IMR-90 (cell line): ENCODE measurements around the gene NBPF15.
"Not testable (repeated sequence)": the region's sequence is repeated elsewhere in the genome, so short reads cannot be mapped to it uniquely, and the experiment has no call there.

ENCODE experiments used
- BHLHE40 ChIP-seq: fragments of 150-350 bp; IDR thresholded peaks from 2 replicates; pipeline ENCODE4 v1.6.1; 2016; ENCODE audit warnings: mild to moderate bottlenecking, low read depth, low read length
- CHD1 ChIP-seq: IDR thresholded peaks from 2 replicates; pipeline ENCODE4 v1.6.1; 2012; ENCODE audit warnings: low read depth, low read length, improper control_type of control experiment
- ELK1 ChIP-seq: fragments of 150-350 bp; IDR thresholded peaks from 2 replicates; pipeline ENCODE4 v1.6.1; 2016; ENCODE audit warnings: low read depth, mild to moderate bottlenecking, low read length, moderate library complexity, borderline replicate concordance
- FOS ChIP-seq: fragments of 150-350 bp; IDR thresholded peaks from 2 replicates; pipeline ENCODE4 v1.6.1; 2016; ENCODE audit warnings: low read depth, low read length
- MAFK ChIP-seq: IDR thresholded peaks from 2 replicates; pipeline ENCODE4 v1.6.1; 2012; ENCODE audit warnings: low read depth, low read length, improper control_type of control experiment
- MAZ ChIP-seq: IDR thresholded peaks from 2 replicates; pipeline ENCODE4 v1.6.1; 2012; ENCODE audit warnings: low read depth, mild to moderate bottlenecking, low read length, improper control_type of control experiment, moderate library complexity, borderline replicate concordance
- POLR2A ChIP-seq: IDR thresholded peaks from 2 replicates; pipeline ENCODE4 v1.6.1; 2012; ENCODE audit warnings: mild to moderate bottlenecking, low read depth, low read length
- RAD21 ChIP-seq: IDR thresholded peaks from 2 replicates; pipeline ENCODE4 v1.6.1; 2012; ENCODE audit warnings: low read length, improper control_type of control experiment
- RCOR1 ChIP-seq: IDR thresholded peaks from 2 replicates; pipeline ENCODE4 v1.6.1; 2012; ENCODE audit warnings: mild to moderate bottlenecking, low read length, improper control_type of control experiment; ENCODE audit not compliant: insufficient replicate concordance
- TF ChIP-seq, protein P1 (sequence below): conservative IDR thresholded peaks from 2 replicates; pipeline ENCODE4 v1.5.1; 2012; ENCODE audit warnings: mild to moderate bottlenecking, low read depth, low read length, improper control_type of control experiment
- TF ChIP-seq, protein P2 (sequence below): fragments of 150-350 bp; IDR thresholded peaks from 2 replicates; pipeline ENCODE4 v1.6.1; 2017; ENCODE audit warnings: mild to moderate bottlenecking, antibody characterized with exemption, low read length, low read depth

DNA sequence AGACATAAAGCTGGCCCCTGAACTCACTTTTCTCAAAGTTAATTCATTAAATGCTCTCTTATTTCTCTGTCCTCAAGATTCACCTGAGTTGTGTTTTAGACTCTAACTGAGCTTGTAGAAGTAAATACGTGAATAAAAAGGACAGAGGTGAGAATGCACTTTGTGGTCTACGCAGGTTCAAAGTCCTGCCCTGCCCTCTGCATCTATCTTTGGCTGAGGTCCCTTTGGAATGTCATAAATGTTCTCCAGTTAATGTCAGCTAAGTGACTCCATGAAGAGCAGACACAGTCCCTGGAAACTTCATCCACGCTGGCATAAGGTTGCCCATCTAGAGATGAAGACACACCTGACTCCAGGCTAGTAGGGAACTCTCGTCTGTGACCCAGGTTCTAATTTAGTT is 10.0 kb upstream of the NBPF15 start:
- TF ChIP-seq POLR2A, CHD1, FOS, RAD21, ELK1, MAZ, MAFK, BHLHE40, RCOR1: not testable (repeated sequence)
- TF ChIP-seq, protein P1, sequence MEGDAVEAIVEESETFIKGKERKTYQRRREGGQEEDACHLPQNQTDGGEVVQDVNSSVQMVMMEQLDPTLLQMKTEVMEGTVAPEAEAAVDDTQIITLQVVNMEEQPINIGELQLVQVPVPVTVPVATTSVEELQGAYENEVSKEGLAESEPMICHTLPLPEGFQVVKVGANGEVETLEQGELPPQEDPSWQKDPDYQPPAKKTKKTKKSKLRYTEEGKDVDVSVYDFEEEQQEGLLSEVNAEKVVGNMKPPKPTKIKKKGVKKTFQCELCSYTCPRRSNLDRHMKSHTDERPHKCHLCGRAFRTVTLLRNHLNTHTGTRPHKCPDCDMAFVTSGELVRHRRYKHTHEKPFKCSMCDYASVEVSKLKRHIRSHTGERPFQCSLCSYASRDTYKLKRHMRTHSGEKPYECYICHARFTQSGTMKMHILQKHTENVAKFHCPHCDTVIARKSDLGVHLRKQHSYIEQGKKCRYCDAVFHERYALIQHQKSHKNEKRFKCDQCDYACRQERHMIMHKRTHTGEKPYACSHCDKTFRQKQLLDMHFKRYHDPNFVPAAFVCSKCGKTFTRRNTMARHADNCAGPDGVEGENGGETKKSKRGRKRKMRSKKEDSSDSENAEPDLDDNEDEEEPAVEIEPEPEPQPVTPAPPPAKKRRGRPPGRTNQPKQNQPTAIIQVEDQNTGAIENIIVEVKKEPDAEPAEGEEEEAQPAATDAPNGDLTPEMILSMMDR: not testable (repeated sequence)
- TF ChIP-seq, protein P2, sequence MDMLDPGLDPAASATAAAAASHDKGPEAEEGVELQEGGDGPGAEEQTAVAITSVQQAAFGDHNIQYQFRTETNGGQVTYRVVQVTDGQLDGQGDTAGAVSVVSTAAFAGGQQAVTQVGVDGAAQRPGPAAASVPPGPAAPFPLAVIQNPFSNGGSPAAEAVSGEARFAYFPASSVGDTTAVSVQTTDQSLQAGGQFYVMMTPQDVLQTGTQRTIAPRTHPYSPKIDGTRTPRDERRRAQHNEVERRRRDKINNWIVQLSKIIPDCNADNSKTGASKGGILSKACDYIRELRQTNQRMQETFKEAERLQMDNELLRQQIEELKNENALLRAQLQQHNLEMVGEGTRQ: not testable (repeated sequence)
